ENCODE data around the gene RAD51B.

DNA sequence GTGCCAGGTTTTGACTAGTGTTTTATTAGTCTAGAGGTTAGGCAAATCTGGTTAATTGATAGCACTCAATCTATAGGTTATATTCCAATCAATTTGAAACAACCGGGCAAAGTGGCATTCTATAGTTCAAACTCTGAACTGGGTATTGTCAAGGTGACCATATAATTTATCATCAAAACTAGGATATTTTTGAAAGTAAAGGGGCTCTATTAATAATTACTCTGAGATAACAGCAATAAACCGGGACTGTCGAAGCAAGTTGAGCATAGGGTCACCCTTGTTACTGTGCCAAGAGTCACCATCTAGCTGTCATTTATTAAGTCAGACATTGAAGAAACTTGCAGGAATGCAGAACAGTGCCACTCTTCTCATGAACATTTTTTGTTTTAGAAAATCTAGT, 321.2 kb downstream of the RAD51B start:
- no peak for TF ChIP-seq EZH2 (IDR thresholded peaks at IDR 0.05; ENCODE audit: low read length, missing control alignments)
- TF ChIP-seq, protein P1, sequence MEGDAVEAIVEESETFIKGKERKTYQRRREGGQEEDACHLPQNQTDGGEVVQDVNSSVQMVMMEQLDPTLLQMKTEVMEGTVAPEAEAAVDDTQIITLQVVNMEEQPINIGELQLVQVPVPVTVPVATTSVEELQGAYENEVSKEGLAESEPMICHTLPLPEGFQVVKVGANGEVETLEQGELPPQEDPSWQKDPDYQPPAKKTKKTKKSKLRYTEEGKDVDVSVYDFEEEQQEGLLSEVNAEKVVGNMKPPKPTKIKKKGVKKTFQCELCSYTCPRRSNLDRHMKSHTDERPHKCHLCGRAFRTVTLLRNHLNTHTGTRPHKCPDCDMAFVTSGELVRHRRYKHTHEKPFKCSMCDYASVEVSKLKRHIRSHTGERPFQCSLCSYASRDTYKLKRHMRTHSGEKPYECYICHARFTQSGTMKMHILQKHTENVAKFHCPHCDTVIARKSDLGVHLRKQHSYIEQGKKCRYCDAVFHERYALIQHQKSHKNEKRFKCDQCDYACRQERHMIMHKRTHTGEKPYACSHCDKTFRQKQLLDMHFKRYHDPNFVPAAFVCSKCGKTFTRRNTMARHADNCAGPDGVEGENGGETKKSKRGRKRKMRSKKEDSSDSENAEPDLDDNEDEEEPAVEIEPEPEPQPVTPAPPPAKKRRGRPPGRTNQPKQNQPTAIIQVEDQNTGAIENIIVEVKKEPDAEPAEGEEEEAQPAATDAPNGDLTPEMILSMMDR (conservative IDR thresholded peaks at IDR 0.05 in 1 of 2, IDR thresholded peaks at IDR 0.05 in 1 of 2; ENCODE audit: low read depth in 1 of 2, low read length in 2 of 2) = no peak
